GM18511 (cell line): Measurements from ENCODE around the gene PRMT5.
"Not testable (repeated sequence)": the region's sequence is repeated elsewhere in the genome, so short reads cannot be mapped to it uniquely, and the experiment has no call there.

Source experiments
- ATAC-seq: cut with Tn5 transposase; IDR thresholded peaks from one replicate; pipeline ENCODE4 v1.9.1; 2021; ENCODE audit warnings: mild to moderate bottlenecking, moderate library complexity; ENCODE audit not compliant: unreplicated experiment

Gene PRMT5

GRCh38 chr14:22935156-22935555 is 6.0 kb upstream of the PRMT5 start:
- ATAC-seq: no peak

- no peak for ATAC-seq
Observed at GRCh38 chr14:22932146-22932545, 3.0 kb upstream of the PRMT5 start.

GRCh38 chr14:22929961-22930364 is 787 bp upstream of the PRMT5 start:
- no peak for ATAC-seq

- ATAC-seq: no peak
Observed at GRCh38 chr14:22928237-22929103, 706 bp downstream of the PRMT5 start.

- ATAC-seq: no peak
Observed at GRCh38 chr14:22926316-22926715, 2.9 kb downstream of the PRMT5 start.

GRCh38 chr14:22925513-22925912 is 3.7 kb downstream of the PRMT5 start:
- ATAC-seq: no peak

GRCh38 chr14:22923746-22924145 is 5.4 kb downstream of the PRMT5 start:
- no peak for ATAC-seq

- no peak for ATAC-seq
Observed at GRCh38 chr14:22922294-22922693, 6.9 kb downstream of the PRMT5 start.

- no peak for ATAC-seq
Observed at GRCh38 chr14:22920697-22921096, 8.5 kb downstream of the PRMT5 start.

- peak; percentile 23 for ATAC-seq
Observed at GRCh38 chr14:22919601-22919921, 9.6 kb downstream of the PRMT5 start.

- ATAC-seq: peak; percentile 94
Observed at GRCh38 chr14:22918804-22919600, 10.2 kb downstream of the PRMT5 start, which contains the start of gene RBM23. Gene RBM23, minus strand, starts transcription at chr14:22919149.

- no peak for ATAC-seq
Observed at GRCh38 chr14:22915886-22916521, 13.2 kb downstream of the PRMT5 start.

GRCh38 chr14:22914836-22915235 is 14.3 kb downstream of the PRMT5 start:
- not testable (repeated sequence) for ATAC-seq

GRCh38 chr14:22910916-22911315 is 18.3 kb downstream of the PRMT5 start:
- ATAC-seq: no peak

- no peak for ATAC-seq
Observed at GRCh38 chr14:22908601-22909000, 20.6 kb downstream of the PRMT5 start.

- ATAC-seq: no peak
Observed at GRCh38 chr14:22907429-22907828, 21.7 kb downstream of the PRMT5 start.

- ATAC-seq: no peak
Observed at GRCh38 chr14:22906073-22906472, 23.1 kb downstream of the PRMT5 start.

GRCh38 chr14:22905627-22906026 is 23.5 kb downstream of the PRMT5 start:
- ATAC-seq: no peak

- ATAC-seq: no peak
Observed at GRCh38 chr14:22903742-22904087, 25.5 kb downstream of the PRMT5 start.

- ATAC-seq: no peak
Observed at GRCh38 chr14:22901799-22902198, 27.4 kb downstream of the PRMT5 start.

GRCh38 chr14:22900081-22900799 is 28.9 kb downstream of the PRMT5 start:
- ATAC-seq: no peak
